ENCODE measurements around the gene KDM7A. TPM values are rescaled to one million over a fixed set of nuclear protein-coding genes. Genes with fewer than 3 reads are reported as not detected.
"Not testable (repeated sequence)": the region's sequence is repeated elsewhere in the genome, so short reads cannot be mapped to it uniquely, and the experiment has no call there.

Gene KDM7A
- polyA plus RNA-seq, 1 of the 3 experiments (the other 2 are of a cell fraction) = 0.94 TPM

GRCh38 chr7:140122965-140123364, 53.8 kb downstream of the KDM7A start:
- no peaks in the 10 kb centered on the region for H3K9me3 ChIP-seq
- H3K36me3 ChIP-seq (replicated peaks in 1 of 2; ENCODE audit: control insufficient read depth in 1 of 2, insufficient read depth in 2 of 2, low read length in 1 of 2) = peaks cover 0 to under 1% of the 10 kb centered on the region in 2 experiments
- H3F3A ChIP-seq (replicated peaks; ENCODE audit: insufficient read depth) = no peaks in the 10 kb centered on the region
- H3K27ac ChIP-seq (ENCODE audit: low read depth in 2 of 2, low read length in 1 of 2) = no peak overlapping the region
- ChIA-PET CTCF (interaction anchor here (1.1 kb wide), 1 partner anchor 34 kb away, joined by 3 read pairs; no protein-coding TSS in a partner anchor), POLR2A (no interaction called here)
- H3K9me2 ChIP-seq = no peaks in the 10 kb centered on the region
- no peak for DNase-seq
- no peaks in the 10 kb centered on the region for H3K79me2 ChIP-seq (ENCODE audit: insufficient read depth)
- TF ChIP-seq FOSL2 (IDR thresholded peaks at IDR 0.05; ENCODE audit: borderline replicate concordance, low read depth) (no peak), RCOR1 (IDR thresholded peaks at IDR 0.05; ENCODE audit: low read length) (no peak), RFX5 (IDR thresholded peaks at IDR 0.05; ENCODE audit: low read length) (no peak), EZH2phosphoT487 (IDR thresholded peaks at IDR 0.05; ENCODE audit: borderline replicate concordance, low read depth) (no peak), MAX (IDR thresholded peaks at IDR 0.05; ENCODE audit: low read depth) (no peak), JUND (IDR thresholded peaks at IDR 0.05) (no peak), SMC3 (IDR thresholded peaks at IDR 0.05; ENCODE audit: low read depth, low read length) (no peak), POLR2AphosphoS5 (IDR thresholded peaks at IDR 0.05; ENCODE audit: low read depth, low read length) (no peak)
- TF ChIP-seq, protein P1, sequence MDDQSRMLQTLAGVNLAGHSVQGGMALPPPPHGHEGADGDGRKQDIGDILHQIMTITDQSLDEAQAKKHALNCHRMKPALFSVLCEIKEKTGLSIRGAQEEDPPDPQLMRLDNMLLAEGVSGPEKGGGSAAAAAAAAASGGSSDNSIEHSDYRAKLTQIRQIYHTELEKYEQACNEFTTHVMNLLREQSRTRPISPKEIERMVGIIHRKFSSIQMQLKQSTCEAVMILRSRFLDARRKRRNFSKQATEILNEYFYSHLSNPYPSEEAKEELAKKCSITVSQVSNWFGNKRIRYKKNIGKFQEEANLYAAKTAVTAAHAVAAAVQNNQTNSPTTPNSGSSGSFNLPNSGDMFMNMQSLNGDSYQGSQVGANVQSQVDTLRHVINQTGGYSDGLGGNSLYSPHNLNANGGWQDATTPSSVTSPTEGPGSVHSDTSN (IDR thresholded peaks at IDR 0.05) = no peak
- no peaks in the 10 kb centered on the region for H3K4me1 ChIP-seq (ENCODE audit: control insufficient read depth in 1 of 2, insufficient read depth in 2 of 2, low read depth in 1 of 2, low read length in 1 of 2)
- H3K4me3 ChIP-seq (ENCODE audit: low read depth in 2 of 2, low read length in 1 of 2) = no peak overlapping the region
- no peak overlapping the region for H3K4me2 ChIP-seq
- no peaks in the 10 kb centered on the region for H4K20me1 ChIP-seq (ENCODE audit: insufficient read depth)
- H3K27me3 ChIP-seq (ENCODE audit: insufficient read depth) = no peaks in the 10 kb centered on the region
- H2AFZ ChIP-seq (ENCODE audit: low read depth) = no peak overlapping the region
- H3K9ac ChIP-seq = no peak overlapping the region
- WGBS (ENCODE audit: low lambda C conversion rate) = 86% methylated on average over 3 of the region's 3 CpGs

GRCh38 chr7:140121326-140121725, 55.5 kb downstream of the KDM7A start:
- ChIA-PET CTCF (interaction anchor here (0.8 to 1.2 kb wide), 2 partner anchors 9 to 12 kb away, joined by 3 read pairs; no protein-coding TSS in a partner anchor), POLR2A (no interaction called here)
- Histone ChIP-seq H3K4me2 (no peak overlapping the region), H3K27me3 (ENCODE audit: insufficient read depth) (no peaks in the 10 kb centered on the region), H3K9ac (no peak overlapping the region), H3F3A (replicated peaks; ENCODE audit: insufficient read depth) (no peaks in the 10 kb centered on the region), H2AFZ (ENCODE audit: low read depth) (no peak overlapping the region), H3K9me3 (no peaks in the 10 kb centered on the region), H3K79me2 (ENCODE audit: insufficient read depth) (no peaks in the 10 kb centered on the region), H3K9me2 (no peaks in the 10 kb centered on the region), H4K20me1 (ENCODE audit: insufficient read depth) (no peaks in the 10 kb centered on the region), H3K4me1 (ENCODE audit: control insufficient read depth in 1 of 2, insufficient read depth in 2 of 2, low read depth in 1 of 2, low read length in 1 of 2) (no peaks in the 10 kb centered on the region), H3K36me3 (replicated peaks in 1 of 2; ENCODE audit: control insufficient read depth in 1 of 2, insufficient read depth in 2 of 2, low read length in 1 of 2) (peaks cover 3 to 4% of the 10 kb centered on the region in 2 experiments), H3K4me3 (ENCODE audit: low read depth in 2 of 2, low read length in 1 of 2) (no peak overlapping the region), H3K27ac (ENCODE audit: low read depth in 2 of 2, low read length in 1 of 2) (no peak overlapping the region)
- DNase-seq = no peak
- WGBS (ENCODE audit: low lambda C conversion rate) = 55% methylated on average over 4 of the region's 4 CpGs
- TF ChIP-seq, protein P1 (IDR thresholded peaks at IDR 0.05) = no peak
- TF ChIP-seq EZH2phosphoT487 (IDR thresholded peaks at IDR 0.05; ENCODE audit: borderline replicate concordance, low read depth) (no peak), FOSL2 (IDR thresholded peaks at IDR 0.05; ENCODE audit: borderline replicate concordance, low read depth) (no peak), EP300 (IDR thresholded peaks at IDR 0.05; ENCODE audit: borderline replicate concordance in 1 of 2, low read depth in 1 of 2, low read length in 1 of 2) (no peak), SMC3 (IDR thresholded peaks at IDR 0.05; ENCODE audit: low read depth, low read length) (no peak), RXRA (IDR thresholded peaks at IDR 0.05; ENCODE audit: borderline replicate concordance, low read depth) (no peak), CHD2 (IDR thresholded peaks at IDR 0.05; ENCODE audit: low read length, partially characterized antibody) (no peak), MXI1 (IDR thresholded peaks at IDR 0.05; ENCODE audit: low read depth, low read length) (no peak), RFX5 (IDR thresholded peaks at IDR 0.05; ENCODE audit: low read length) (no peak)
- TF ChIP-seq, protein P2, sequence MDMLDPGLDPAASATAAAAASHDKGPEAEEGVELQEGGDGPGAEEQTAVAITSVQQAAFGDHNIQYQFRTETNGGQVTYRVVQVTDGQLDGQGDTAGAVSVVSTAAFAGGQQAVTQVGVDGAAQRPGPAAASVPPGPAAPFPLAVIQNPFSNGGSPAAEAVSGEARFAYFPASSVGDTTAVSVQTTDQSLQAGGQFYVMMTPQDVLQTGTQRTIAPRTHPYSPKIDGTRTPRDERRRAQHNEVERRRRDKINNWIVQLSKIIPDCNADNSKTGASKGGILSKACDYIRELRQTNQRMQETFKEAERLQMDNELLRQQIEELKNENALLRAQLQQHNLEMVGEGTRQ (IDR thresholded peaks at IDR 0.05; ENCODE audit: borderline replicate concordance, low read depth, low read length) = no peak
- TF ChIP-seq, protein P3, sequence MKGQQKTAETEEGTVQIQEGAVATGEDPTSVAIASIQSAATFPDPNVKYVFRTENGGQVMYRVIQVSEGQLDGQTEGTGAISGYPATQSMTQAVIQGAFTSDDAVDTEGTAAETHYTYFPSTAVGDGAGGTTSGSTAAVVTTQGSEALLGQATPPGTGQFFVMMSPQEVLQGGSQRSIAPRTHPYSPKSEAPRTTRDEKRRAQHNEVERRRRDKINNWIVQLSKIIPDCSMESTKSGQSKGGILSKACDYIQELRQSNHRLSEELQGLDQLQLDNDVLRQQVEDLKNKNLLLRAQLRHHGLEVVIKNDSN (IDR thresholded peaks at IDR 0.05; ENCODE audit: borderline replicate concordance, low read depth) = no peak
- TF ChIP-seq, protein P4, sequence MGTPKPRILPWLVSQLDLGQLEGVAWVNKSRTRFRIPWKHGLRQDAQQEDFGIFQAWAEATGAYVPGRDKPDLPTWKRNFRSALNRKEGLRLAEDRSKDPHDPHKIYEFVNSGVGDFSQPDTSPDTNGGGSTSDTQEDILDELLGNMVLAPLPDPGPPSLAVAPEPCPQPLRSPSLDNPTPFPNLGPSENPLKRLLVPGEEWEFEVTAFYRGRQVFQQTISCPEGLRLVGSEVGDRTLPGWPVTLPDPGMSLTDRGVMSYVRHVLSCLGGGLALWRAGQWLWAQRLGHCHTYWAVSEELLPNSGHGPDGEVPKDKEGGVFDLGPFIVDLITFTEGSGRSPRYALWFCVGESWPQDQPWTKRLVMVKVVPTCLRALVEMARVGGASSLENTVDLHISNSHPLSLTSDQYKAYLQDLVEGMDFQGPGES (IDR thresholded peaks at IDR 0.05; ENCODE audit: low read depth, low read length) = no peak

- H3K4me3 ChIP-seq (ENCODE audit: low read depth in 2 of 2, low read length in 1 of 2); H3K9me3 ChIP-seq; H3K9me2 ChIP-seq; CTCF ChIA-PET; H3K27me3 ChIP-seq (ENCODE audit: insufficient read depth); H3K4me2 ChIP-seq; H4K20me1 ChIP-seq (ENCODE audit: insufficient read depth); H3K4me1 ChIP-seq (ENCODE audit: control insufficient read depth in 1 of 2, insufficient read depth in 2 of 2, low read depth in 1 of 2, low read length in 1 of 2); H3K27ac ChIP-seq (ENCODE audit: low read depth in 2 of 2, low read length in 1 of 2); DNase-seq; POLR2A ChIA-PET; H3K79me2 ChIP-seq (ENCODE audit: insufficient read depth); H2AFZ ChIP-seq (ENCODE audit: low read depth); H3K9ac ChIP-seq; H3F3A ChIP-seq (replicated peaks; ENCODE audit: insufficient read depth): not testable (repeated sequence)
- peaks cover 12 to 22% of the 10 kb centered on the region in 2 experiments for H3K36me3 ChIP-seq (replicated peaks in 1 of 2; ENCODE audit: control insufficient read depth in 1 of 2, insufficient read depth in 2 of 2, low read length in 1 of 2)
- WGBS (ENCODE audit: low lambda C conversion rate) = 100% methylated on average over 3 of the region's 31 CpGs
Observed at GRCh38 chr7:140114817-140115216, 62.0 kb downstream of the KDM7A start.
